ENCODE data around the gene CSNK2A2. TPM values are rescaled to one million over a fixed set of nuclear protein-coding genes. Genes with fewer than 3 reads are reported as not detected.
A peak's percentile ranks its signal among the peaks of the same experiment; 100 is the strongest.

The CSNK2A2 gene
- total RNA-seq, 2 donors from 2014 or later, result 54.0 to 78.7 TPM

DNA sequence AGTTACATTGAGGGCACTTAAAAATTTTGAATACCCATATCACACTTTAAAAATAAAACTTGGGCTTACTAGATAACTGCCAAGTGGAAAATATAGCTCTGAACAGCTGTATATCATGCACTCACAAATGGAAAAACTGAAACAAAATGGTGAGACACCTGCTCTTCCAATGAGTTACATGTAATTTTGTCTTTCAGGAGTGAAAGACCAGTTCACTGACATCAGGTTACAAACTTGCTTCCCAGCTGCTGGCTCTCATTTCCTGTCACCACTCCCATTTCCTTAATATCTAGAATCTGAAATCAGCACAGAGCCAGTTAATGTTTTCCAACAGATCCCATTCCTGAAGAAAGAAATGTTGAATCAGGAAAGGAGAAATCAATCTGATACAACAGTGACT is 10.8 kb downstream of the CSNK2A2 start:
- no peak overlapping the region for H3K4me3 Mint-ChIP-seq
- ATAC-seq (replicated peaks), result no peak
- H3K27ac Mint-ChIP-seq, result peak overlapping the region; percentile 66
- no peaks in the 10 kb centered on the region for H3K9me3 Mint-ChIP-seq
- peaks cover 5% of the 10 kb centered on the region for H3K4me1 Mint-ChIP-seq
- no peaks in the 10 kb centered on the region for H3K27me3 Mint-ChIP-seq
- peaks cover 99% of the 10 kb centered on the region for H3K36me3 Mint-ChIP-seq (ENCODE audit: low read depth)

DNA sequence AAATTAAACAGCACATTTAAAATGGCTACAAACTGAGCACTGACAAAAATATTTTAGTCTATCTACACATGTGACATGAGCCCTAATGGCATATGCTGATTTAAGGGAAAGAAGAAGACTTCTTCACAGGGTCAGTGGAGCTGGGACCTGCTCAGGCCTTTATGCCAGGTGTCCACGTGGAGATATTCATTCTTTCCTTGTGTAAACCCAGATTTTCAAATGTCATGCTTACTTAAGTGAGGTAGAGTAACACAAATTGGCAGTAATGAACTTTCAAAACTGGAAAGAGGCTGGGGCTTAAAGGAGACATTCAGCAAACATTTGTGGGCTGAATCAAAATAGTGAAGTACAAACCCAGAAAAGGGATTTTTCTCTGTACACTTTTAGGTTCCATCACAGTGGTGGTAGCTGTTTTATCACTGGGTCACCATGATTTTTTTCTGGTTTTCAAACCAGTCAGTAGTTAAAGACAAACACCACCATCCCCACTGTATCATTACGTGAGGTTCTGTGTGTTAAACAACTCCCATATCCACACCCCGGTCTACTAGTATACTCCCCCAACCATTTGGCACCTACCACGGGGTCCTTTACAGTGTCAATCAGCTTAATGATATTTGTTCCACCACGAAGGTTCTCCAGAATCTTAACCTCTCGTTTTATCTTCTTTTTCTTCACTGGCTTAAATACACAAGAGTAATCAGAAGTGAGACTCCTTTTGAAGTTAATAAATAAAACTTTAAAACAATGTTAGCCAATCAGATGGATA is 11.5 kb downstream of the CSNK2A2 start:
- Mint-ChIP-seq H3K4me1 (peaks cover 4% of the 10 kb centered on the region), H3K36me3 (ENCODE audit: low read depth) (peaks cover 99% of the 10 kb centered on the region), H3K4me3 (no peak overlapping the region), H3K27ac (peak overlapping the region; percentile 66), H3K27me3 (no peaks in the 10 kb centered on the region), H3K9me3 (no peaks in the 10 kb centered on the region)
- no peak for ATAC-seq (replicated peaks)

DNA sequence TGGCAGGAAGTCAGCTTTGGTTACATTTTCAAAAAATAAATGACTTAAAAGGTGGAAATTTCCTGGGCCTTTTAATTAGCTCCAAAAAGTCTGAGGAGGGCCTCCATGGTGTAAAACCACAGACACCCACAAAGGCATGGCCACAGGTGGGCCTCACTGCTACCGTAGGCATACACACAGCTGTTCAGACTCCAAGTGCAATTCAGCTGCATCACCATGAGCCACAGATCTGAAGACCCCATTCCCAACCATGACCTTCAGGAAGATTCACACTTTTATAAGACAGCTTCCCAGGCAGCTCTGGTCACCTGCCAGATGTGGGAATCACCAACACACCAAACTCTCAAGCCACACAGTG is 20.6 kb downstream of the CSNK2A2 start:
- peaks cover 88% of the 10 kb centered on the region for H3K36me3 Mint-ChIP-seq (ENCODE audit: low read depth)
- peak overlapping the region; percentile 40 for H3K4me3 Mint-ChIP-seq
- H3K4me1 Mint-ChIP-seq, result peaks cover 21% of the 10 kb centered on the region
- no peaks in the 10 kb centered on the region for H3K9me3 Mint-ChIP-seq
- peak; percentile 65 for ATAC-seq (replicated peaks)
- no peaks in the 10 kb centered on the region for H3K27me3 Mint-ChIP-seq
- H3K27ac Mint-ChIP-seq, result peak overlapping the region; percentile 90

DNA sequence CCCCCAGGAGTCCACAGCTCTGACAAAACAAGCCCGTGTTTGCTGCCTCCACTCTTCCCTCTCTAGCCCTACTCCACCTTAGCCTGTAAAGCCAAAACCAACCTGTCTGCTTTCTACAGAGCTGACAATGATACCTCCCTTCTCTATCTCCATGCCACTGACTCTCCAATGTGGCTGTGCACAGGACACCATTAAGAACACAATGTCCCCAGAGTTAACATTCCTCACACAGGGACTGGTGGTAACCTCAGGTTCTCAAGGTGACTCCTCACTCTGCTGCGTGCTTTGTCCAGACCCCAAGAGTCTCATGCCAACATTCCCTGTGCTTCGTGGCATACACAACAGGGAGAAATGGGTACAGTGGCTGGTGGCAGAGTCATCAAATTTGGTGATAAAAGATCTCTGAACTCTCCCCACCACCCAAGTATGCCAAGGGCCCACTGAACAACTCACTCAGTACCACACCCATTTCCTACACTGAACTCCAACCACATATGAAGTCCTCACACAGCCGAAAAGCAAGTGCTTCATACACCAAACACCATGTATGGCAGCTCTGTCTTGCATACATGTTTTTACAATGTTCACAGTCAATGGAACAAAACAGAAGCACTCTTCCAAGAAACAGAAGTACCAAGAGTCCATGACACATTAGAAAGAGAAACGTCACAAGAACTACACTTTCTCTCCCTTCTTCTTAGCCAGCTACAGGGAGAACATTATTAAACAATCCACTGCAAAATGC is 21.1 kb downstream of the CSNK2A2 start:
- H3K4me1 Mint-ChIP-seq, result peaks cover 21% of the 10 kb centered on the region
- H3K27me3 Mint-ChIP-seq, result no peaks in the 10 kb centered on the region
- H3K36me3 Mint-ChIP-seq (ENCODE audit: low read depth), result peaks cover 86% of the 10 kb centered on the region
- peak overlapping the region; percentile 40 for H3K4me3 Mint-ChIP-seq
- no peaks in the 10 kb centered on the region for H3K9me3 Mint-ChIP-seq
- H3K27ac Mint-ChIP-seq, result peak overlapping the region; percentile 90
- ATAC-seq (replicated peaks), result peak; percentile 77

DNA sequence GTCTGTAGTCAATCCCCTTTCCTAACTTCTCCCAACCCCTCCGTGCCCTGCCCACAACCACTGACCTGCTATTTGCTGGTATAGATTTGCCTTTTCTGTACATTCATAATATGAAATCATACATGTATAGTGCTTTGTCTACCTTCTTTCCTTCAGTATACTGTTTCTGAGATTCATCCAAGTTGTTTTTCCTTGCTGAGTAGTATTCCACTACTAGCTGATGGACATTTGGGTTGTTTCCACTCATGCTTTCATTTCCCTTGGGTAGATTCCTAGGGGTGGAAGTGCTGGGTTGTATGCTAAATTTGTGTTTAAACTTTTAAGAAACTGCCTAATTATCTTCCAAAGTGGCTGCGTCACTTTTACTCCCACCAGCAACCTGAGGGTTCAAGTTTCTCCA is 27.7 kb downstream of the CSNK2A2 start:
- H3K4me1 Mint-ChIP-seq, result peaks cover 4% of the 10 kb centered on the region
- H3K27me3 Mint-ChIP-seq, result no peaks in the 10 kb centered on the region
- peaks cover 94% of the 10 kb centered on the region for H3K36me3 Mint-ChIP-seq (ENCODE audit: low read depth)
- H3K27ac Mint-ChIP-seq, result no peak overlapping the region
- H3K9me3 Mint-ChIP-seq, result no peaks in the 10 kb centered on the region
- no peak for ATAC-seq (replicated peaks)
- H3K4me3 Mint-ChIP-seq, result no peak overlapping the region

DNA sequence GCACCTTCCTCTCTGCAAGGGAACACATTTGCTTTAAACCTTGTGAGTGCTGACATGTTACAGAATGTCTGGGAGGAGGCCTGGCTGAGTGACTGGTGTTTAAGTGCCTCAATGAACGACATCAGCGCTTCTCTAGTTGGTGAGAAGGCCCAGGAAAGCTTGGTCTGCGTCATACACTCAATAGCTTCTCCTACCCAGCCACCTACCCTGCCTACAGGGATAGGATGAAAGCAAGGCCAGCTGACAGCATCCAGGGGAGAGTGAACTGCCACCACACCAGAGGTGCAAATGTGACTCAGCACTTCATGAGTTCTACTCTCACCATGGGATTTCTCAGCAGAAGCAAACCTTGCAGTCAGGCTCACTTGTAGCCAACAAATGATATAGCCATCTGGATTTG is 37.1 kb downstream of the CSNK2A2 start:
- peak; percentile 59 for ATAC-seq (replicated peaks)
- Mint-ChIP-seq H3K9me3 (no peaks in the 10 kb centered on the region), H3K4me1 (no peaks in the 10 kb centered on the region), H3K36me3 (ENCODE audit: low read depth) (peaks cover 77% of the 10 kb centered on the region), H3K27ac (peak overlapping the region; percentile 43), H3K4me3 (no peak overlapping the region), H3K27me3 (no peaks in the 10 kb centered on the region)

DNA sequence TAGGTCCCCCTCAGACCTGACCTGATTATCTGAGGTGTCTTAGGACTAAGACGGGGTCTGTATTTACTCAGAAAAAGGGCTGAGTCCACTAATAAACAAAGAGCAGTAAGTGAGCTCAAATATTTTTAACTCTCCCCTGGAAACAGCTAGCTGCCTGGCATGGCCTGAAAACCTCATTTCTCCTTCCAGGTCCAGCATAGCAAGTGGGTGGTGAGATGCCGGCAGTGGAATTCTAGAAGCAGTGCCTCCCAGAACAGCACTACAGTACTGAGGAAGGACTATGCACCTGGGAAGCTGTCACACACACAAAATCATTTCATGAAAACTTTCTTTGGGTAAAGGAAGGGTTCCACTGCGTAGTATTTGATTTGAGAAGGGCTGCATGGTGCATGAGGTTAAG is 39.2 kb downstream of the CSNK2A2 start:
- Mint-ChIP-seq H3K4me3 (no peak overlapping the region), H3K9me3 (no peaks in the 10 kb centered on the region), H3K4me1 (no peaks in the 10 kb centered on the region), H3K36me3 (ENCODE audit: low read depth) (peaks cover 56% of the 10 kb centered on the region), H3K27me3 (no peaks in the 10 kb centered on the region), H3K27ac (no peak overlapping the region)
- ATAC-seq (replicated peaks), result no peak

DNA sequence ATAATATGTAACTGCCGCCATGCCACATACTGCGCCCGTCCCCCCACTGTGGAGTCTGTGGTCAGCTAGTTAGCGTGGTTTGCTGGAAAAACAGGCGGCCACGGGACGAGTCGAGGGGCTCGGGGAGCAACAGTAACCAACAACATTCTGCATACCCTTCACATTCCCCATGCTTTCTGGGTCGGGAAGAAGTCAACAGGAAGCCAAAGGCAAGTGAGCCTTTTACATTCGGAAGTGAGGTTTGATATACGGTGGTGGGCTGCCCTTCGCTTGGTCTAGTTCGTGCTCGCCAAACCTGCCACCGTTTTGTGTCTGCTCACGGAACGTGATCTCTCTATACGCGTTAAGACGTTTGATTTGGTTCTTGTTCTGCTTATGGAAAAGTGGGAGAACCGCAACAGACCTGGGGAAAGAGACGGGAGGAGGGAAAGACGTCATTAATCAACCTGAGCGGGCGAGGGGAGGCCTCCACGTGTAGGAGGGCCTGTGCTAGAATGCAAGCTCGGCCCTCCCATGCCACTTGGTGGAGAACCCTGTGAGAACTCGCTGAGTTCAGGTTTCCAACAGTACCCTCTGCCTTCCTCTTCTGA is 39.9 kb downstream of the CSNK2A2 start:
- ATAC-seq (replicated peaks), result no peak
- peaks cover 49% of the 10 kb centered on the region for H3K36me3 Mint-ChIP-seq (ENCODE audit: low read depth)
- no peaks in the 10 kb centered on the region for H3K4me1 Mint-ChIP-seq
- H3K4me3 Mint-ChIP-seq, result no peak overlapping the region
- H3K27ac Mint-ChIP-seq, result no peak overlapping the region
- no peaks in the 10 kb centered on the region for H3K27me3 Mint-ChIP-seq
- no peaks in the 10 kb centered on the region for H3K9me3 Mint-ChIP-seq

DNA sequence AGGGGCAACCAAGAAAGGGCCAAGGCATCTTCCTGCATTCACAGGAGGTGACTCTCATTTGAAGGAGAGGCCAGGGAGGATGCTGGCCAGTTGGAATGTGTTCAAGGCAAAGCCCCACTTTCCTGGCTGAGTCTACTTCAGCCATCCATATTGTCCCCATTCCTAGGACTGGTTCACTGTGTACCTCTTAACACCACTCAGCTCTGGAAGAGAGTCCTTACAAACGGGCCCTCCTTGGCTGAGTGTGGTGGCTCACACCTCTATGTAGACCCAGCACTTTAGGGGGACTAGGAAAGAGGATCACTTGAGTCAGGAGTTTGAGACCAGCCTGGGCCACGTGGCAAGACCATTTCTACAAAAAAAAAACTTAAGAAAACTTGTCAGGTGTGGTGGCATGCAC is 40.7 kb downstream of the CSNK2A2 start:
- Mint-ChIP-seq H3K9me3 (no peaks in the 10 kb centered on the region), H3K27ac (no peak overlapping the region), H3K36me3 (ENCODE audit: low read depth) (peaks cover 42% of the 10 kb centered on the region), H3K27me3 (no peaks in the 10 kb centered on the region), H3K4me1 (no peaks in the 10 kb centered on the region), H3K4me3 (no peak overlapping the region)
- ATAC-seq (replicated peaks), result no peak

DNA sequence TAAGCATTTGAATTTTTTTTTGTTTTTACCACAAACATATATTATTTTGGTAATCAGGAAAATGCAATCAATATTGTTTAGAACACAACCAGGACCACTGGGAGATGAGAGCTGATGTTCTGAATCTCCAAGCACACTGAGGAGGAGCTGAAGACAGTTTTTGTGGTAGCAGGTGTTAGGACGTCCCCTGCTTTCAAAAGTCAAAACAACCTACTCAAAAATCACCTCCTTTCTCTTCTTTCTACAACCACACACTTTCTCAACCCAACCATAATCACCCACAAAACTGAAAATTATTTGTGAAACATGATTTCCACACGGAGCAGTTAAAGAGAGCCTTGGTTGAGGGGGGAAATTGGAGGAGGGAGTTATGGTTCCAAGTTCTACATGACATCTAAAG is 42.1 kb downstream of the CSNK2A2 start:
- H3K4me1 Mint-ChIP-seq, result no peaks in the 10 kb centered on the region
- H3K4me3 Mint-ChIP-seq, result no peak overlapping the region
- H3K27ac Mint-ChIP-seq, result no peak overlapping the region
- peaks cover 29% of the 10 kb centered on the region for H3K36me3 Mint-ChIP-seq (ENCODE audit: low read depth)
- no peaks in the 10 kb centered on the region for H3K9me3 Mint-ChIP-seq
- ATAC-seq (replicated peaks), result peak; percentile 38
- H3K27me3 Mint-ChIP-seq, result no peaks in the 10 kb centered on the region

DNA sequence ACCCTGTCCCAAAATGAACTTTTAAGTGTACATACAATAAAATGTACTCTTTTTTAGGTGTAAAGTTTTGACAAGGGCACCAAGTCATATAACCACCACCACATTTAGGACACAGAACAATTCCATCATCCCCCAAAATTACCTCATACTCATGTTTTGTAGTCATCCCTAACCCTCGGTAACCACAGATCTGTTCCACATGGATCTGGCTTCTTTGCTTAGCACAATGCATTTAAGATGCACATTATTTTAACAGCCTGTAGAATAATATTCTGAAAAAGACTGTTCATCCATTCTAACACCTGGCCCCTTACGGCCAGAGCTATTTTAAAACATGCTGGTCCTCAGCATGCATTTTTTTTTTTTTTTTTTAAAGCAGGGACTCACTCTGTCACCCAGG is 43.6 kb downstream of the CSNK2A2 start:
- Mint-ChIP-seq H3K27me3 (no peaks in the 10 kb centered on the region), H3K4me1 (no peaks in the 10 kb centered on the region), H3K9me3 (no peaks in the 10 kb centered on the region), H3K27ac (no peak overlapping the region), H3K36me3 (ENCODE audit: low read depth) (peaks cover 14% of the 10 kb centered on the region), H3K4me3 (no peak overlapping the region)
- ATAC-seq (replicated peaks), result no peak

DNA sequence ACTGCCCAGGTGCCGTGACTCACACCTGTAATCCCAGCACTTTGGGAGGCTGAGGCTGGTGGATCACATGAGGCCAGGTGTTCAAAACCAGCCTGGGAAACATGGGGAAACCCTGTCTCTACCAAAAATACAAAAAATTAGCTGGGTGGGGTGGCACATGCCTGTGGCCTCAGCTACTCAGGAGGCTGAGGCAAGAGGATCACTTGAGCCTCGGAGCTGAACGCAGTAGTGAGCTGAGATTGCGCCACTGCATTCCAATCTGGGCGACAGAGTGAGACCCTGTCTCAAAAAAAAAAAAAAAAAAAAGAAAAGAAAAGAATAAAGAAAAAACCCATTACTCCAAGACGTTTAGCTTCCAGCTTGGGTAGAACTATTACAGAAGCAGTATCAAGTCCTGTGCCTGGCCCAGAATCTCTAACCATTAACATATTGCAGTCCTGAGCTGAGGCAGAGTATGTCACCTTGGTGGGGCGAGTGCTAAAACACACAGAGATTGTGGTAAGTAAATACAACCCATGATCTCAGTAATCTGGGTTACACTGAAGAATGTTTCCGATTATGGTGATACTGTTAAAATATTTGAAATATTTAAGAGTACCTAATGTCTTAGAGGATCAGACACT is 45.5 kb downstream of the CSNK2A2 start:
- no peak for ATAC-seq (replicated peaks)
- Mint-ChIP-seq H3K36me3 (ENCODE audit: low read depth) (no peaks in the 10 kb centered on the region), H3K4me1 (no peaks in the 10 kb centered on the region), H3K9me3 (no peaks in the 10 kb centered on the region), H3K27ac (no peak overlapping the region), H3K4me3 (no peak overlapping the region), H3K27me3 (no peaks in the 10 kb centered on the region)

DNA sequence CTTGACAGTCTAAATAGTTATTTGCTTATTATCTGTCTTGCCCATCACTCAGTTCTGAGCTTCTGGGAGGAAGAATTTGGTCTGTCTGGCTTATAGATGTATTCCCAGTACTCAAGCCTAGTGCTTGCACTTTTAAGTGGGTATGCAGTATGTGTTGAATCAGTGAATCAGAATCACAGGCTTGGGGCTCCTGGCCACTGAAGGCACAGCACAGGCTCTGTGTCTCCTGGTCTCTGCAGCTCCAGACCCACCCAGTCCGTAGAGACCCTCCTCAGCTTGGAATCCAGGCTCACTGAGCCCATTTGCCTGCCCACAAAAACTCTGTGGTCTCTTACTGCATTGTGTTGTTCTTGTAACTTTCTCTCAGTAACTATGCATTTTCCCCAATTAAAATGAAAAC is 49.4 kb downstream of the CSNK2A2 start:
- H3K9me3 Mint-ChIP-seq, result no peaks in the 10 kb centered on the region
- no peaks in the 10 kb centered on the region for H3K36me3 Mint-ChIP-seq (ENCODE audit: low read depth)
- no peak overlapping the region for H3K4me3 Mint-ChIP-seq
- H3K27me3 Mint-ChIP-seq, result no peaks in the 10 kb centered on the region
- no peak overlapping the region for H3K27ac Mint-ChIP-seq
- ATAC-seq (replicated peaks), result no peak
- H3K4me1 Mint-ChIP-seq, result no peaks in the 10 kb centered on the region

DNA sequence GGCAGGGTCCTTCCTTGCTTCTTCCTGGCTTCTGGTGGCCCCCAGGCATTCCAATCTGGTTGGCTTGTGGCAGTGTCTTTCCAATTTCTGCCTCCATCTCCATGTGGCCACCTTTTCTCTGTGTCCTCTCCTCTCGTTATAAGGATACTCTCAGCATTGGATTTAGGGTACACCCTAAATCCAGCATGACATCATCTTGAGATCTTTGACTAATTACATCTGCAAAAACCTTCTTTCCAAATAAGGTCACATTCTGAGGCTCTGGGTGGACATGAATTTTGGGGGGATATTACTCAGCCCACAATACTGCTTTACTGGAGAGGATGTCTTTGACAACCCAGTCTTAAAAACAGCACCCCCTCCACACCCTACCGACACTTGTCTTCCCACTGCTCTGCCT is 49.8 kb downstream of the CSNK2A2 start:
- Mint-ChIP-seq H3K27ac (no peak overlapping the region), H3K4me3 (no peak overlapping the region), H3K27me3 (no peaks in the 10 kb centered on the region), H3K9me3 (no peaks in the 10 kb centered on the region), H3K36me3 (ENCODE audit: low read depth) (no peaks in the 10 kb centered on the region), H3K4me1 (no peaks in the 10 kb centered on the region)
- ATAC-seq (replicated peaks), result no peak

DNA sequence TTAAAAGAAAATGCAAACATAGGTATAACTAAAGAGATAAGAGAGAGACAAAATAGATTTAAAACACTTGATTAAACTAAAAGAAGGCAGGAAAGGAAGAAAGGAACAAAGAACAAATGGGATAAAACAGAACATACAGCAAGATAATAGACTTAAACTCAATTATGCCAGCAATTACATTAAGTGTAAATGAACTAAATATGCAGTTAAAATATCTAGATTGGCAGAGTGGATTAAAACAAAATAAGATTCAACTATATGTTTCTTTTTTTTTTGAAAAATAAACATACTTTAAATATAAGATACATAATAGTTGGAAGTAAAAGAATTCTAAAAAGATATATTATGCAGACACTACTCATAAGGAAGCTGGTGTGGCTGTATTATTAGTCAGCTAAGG is 59.1 kb downstream of the CSNK2A2 start:
- H3K36me3 Mint-ChIP-seq (ENCODE audit: low read depth), result peaks cover 13% of the 10 kb centered on the region
- H3K27ac Mint-ChIP-seq, result no peak overlapping the region
- ATAC-seq (replicated peaks), result no peak
- H3K4me3 Mint-ChIP-seq, result no peak overlapping the region
- peaks cover 12% of the 10 kb centered on the region for H3K9me3 Mint-ChIP-seq
- no peaks in the 10 kb centered on the region for H3K4me1 Mint-ChIP-seq
- no peaks in the 10 kb centered on the region for H3K27me3 Mint-ChIP-seq

Measured in activated T-helper 17 cell treated with anti-CD3 and anti-CD28 coated beads, Interleukin-2, amount 50 U/mL, for 72 hours (primary cell).